K562 (cell line): ENCODE data around the gene ATP6V0C. TPM values are rescaled to one million over a fixed set of nuclear protein-coding genes. Genes with fewer than 3 reads are reported as not detected.

Experiments used
- ATAC-seq: fragments of 200-7000 bp; cut with Tn5 transposase; 3 replicates; pipeline ENCODE4 v1.9.1; 2020; ENCODE audit warnings: moderate library complexity
- BruUV-seq: library from RNA; stranded (reverse); fragments of 400-500 nt; replicated peaks from 2 replicates; lab custom pipeline; 2021; lab: Mats Ljungman, UMichigan
- CTCF ChIA-PET: fragments of 300-600 bp; formaldehyde crosslinking; extraction: SDS; loops from one replicate; lab custom pipeline; 2021; ENCODE audit warnings: low intra/inter-chr PET ratio; lab: Yijun Ruan, JAX
- POLR2A ChIA-PET: fragments of 300-600, 350-650 bp; sonication (Branson Sonifier 250); formaldehyde crosslinking; extraction: SDS; loops from one replicate; lab custom pipeline; 2021; ENCODE audit warnings: antibody characterized with exemption, inconsistent platforms; lab: Yijun Ruan, JAX
- DNase-seq, 4 experiments: peaks; one replicate each; pipeline versions ENCODE4 v3.0.0 to v3.0.0-alpha.2; 2011 to 2018; ENCODE audit warnings: low spot score in 3 of 4, mixed read lengths in 3 of 4; ENCODE audit errors: extremely low read depth in 1 of 4
- FAIRE-seq: peaks from 2 replicates; lab custom pipeline; 2011; peaks lifted over from hg19 to GRCh38; lab: Jason Lieb, UNC
- H2AFZ ChIP-seq: 2 replicates; pipeline ENCODE4 v1.6.0; 2011; ENCODE audit warnings: low read depth, low read length, control low read depth, inconsistent platforms
- H3K27ac ChIP-seq: fragments of 200-600 bp; 3 replicates; pipeline ENCODE4 v1.8.0; 2011; ENCODE audit warnings: low read depth, mild to moderate bottlenecking, control low read depth, inconsistent platforms, low read length, moderate library complexity, mixed read lengths; ENCODE audit errors: extremely low read depth
- H3K27me3 ChIP-seq, 2 experiments: fragments of 300-600 bp in 1 of 2; 2 replicates in 1 of 2; 3 replicates in 1 of 2; pipeline versions ENCODE4 v1.6.0 to v1.8.0; 2011; ENCODE audit warnings: inconsistent platforms in 2 of 2, low read length in 2 of 2, mild to moderate bottlenecking in 1 of 2, mixed read lengths in 1 of 2, moderate library complexity in 1 of 2; ENCODE audit not compliant: control insufficient read depth in 2 of 2, insufficient read depth in 2 of 2
- H3K36me3 ChIP-seq: fragments of 300-600 bp; 3 replicates; pipeline ENCODE4 v1.8.0; 2011; ENCODE audit warnings: mild to moderate bottlenecking, low read length, inconsistent platforms; ENCODE audit not compliant: control insufficient read depth, insufficient read depth
- H3K4me1 ChIP-seq, 2 experiments: fragments of 200-600 bp in 1 of 2; replicated peaks in 1 of 2; 2 replicates in 1 of 2; 3 replicates in 1 of 2; pipeline versions ENCODE4 v1.5.1 to v1.8.0; 2011; ENCODE audit warnings: inconsistent platforms in 2 of 2, low read length in 2 of 2, mild to moderate bottlenecking in 1 of 2, mixed read lengths in 1 of 2, moderate library complexity in 1 of 2; ENCODE audit not compliant: control insufficient read depth in 2 of 2, insufficient read depth in 2 of 2
- H3K4me2 ChIP-seq: 2 replicates; pipeline ENCODE4 v1.6.1; 2011; ENCODE audit warnings: low read length, control low read depth, inconsistent platforms, mixed read lengths; ENCODE audit not compliant: insufficient read depth
- H3K4me3 ChIP-seq: fragments of 200-600 bp; sonication (generic), shearing (Covaris generic); 2 replicates; pipeline ENCODE4 v1.5.1; 2016; ENCODE audit warnings: control low read depth, inconsistent platforms
- H3K79me2 ChIP-seq: fragments of 200-600 bp; 3 replicates; pipeline ENCODE4 v1.8.0; 2011; ENCODE audit warnings: low read length, inconsistent platforms; ENCODE audit not compliant: control insufficient read depth, insufficient read depth
- H3K9ac ChIP-seq, 2 experiments: 2 replicates each; pipeline versions ENCODE4 v1.6.0 to v1.6.1; 2011; ENCODE audit warnings: low read depth in 2 of 2, low read length in 2 of 2, control low read depth in 1 of 2, inconsistent platforms in 1 of 2, mild to moderate bottlenecking in 1 of 2, mixed read lengths in 1 of 2; ENCODE audit not compliant: insufficient read depth in 1 of 2
- H3K9me1 ChIP-seq: one replicate; pipeline ENCODE4 v1.6.0; 2011; ENCODE audit warnings: inconsistent platforms, mild to moderate bottlenecking, low read length, moderate library complexity; ENCODE audit not compliant: control insufficient read depth, insufficient read depth
- H3K9me3 ChIP-seq: replicated peaks from 2 replicates; pipeline ENCODE4 v1.5.1; 2011; ENCODE audit warnings: low read depth, low read length, inconsistent platforms; ENCODE audit not compliant: control insufficient read depth, insufficient read depth
- H4K20me1 ChIP-seq: replicated peaks from 2 replicates; pipeline ENCODE4 v1.6.1; 2011; ENCODE audit warnings: low read length, inconsistent platforms, mixed read lengths; ENCODE audit not compliant: control insufficient read depth, insufficient read depth
- ATF1 ChIP-seq, 2 experiments: fragments of 450-650 bp in 1 of 2; IDR thresholded peaks; 2 replicates each; pipeline ENCODE4 v1.6.1; 2016; ENCODE audit warnings: missing compliant biosample characterization in 1 of 2, missing genetic modification characterization in 1 of 2
- CHCHD3 ChIP-seq: fragments of 250-450 bp; sonication (Bioruptor Pico); IDR thresholded peaks from 2 replicates; pipeline ENCODE4 v2.1.2; 2022; ENCODE audit warnings: mild to moderate bottlenecking
- CREB1 ChIP-seq, 2 experiments: sonication (generic) in 1 of 2; formaldehyde crosslinking in 1 of 2; IDR thresholded peaks; 2 replicates each; pipeline versions ENCODE4 v1.6.1 to v1.8.0; 2012 to 2022; ENCODE audit warnings: inconsistent platforms in 1 of 2, mild to moderate bottlenecking in 1 of 2, missing genetic modification reagents in 1 of 2, moderate library complexity in 1 of 2
- EZH2 ChIP-seq: IDR thresholded peaks from 2 replicates; pipeline ENCODE4 v1.6.1; 2012; ENCODE audit warnings: low read depth, mild to moderate bottlenecking, inconsistent platforms, low read length, borderline replicate concordance
- FOXK2 ChIP-seq, 2 experiments: fragments of 450-650 bp; IDR thresholded peaks in 1 of 2; conservative IDR thresholded peaks in 1 of 2; 2 replicates each; pipeline ENCODE4 v1.6.1; 2016; ENCODE audit warnings: low read depth in 2 of 2, mild to moderate bottlenecking in 1 of 2
- HCFC1 ChIP-seq: IDR thresholded peaks from 2 replicates; pipeline ENCODE4 v1.6.1; 2012; ENCODE audit warnings: low read depth, low read length, improper control_type of control experiment
- SAFB ChIP-seq: fragments of 200-400 bp; formaldehyde crosslinking; IDR thresholded peaks from 2 replicates; pipeline ENCODE4 v1.6.1; 2017; ENCODE audit warnings: low read depth, low read length, borderline replicate concordance
- UBTF ChIP-seq, 2 experiments: IDR thresholded peaks; 2 replicates each; pipeline ENCODE4 v1.6.1; 2012; ENCODE audit warnings: improper control_type of control experiment in 2 of 2, low read depth in 2 of 2, low read length in 2 of 2, borderline replicate concordance in 1 of 2
- USF1 ChIP-seq: sonication (generic); formaldehyde crosslinking; IDR thresholded peaks from 2 replicates; pipeline ENCODE4 v1.9.0; 2022; ENCODE audit warnings: mild to moderate bottlenecking, missing genetic modification reagents
- ZEB2 ChIP-seq: fragments of 450-650 bp; IDR thresholded peaks from 2 replicates; pipeline ENCODE4 v1.6.1; 2016
- ZNF134 ChIP-seq: fragments of 250-450 bp; sonication (Bioruptor Pico); conservative IDR thresholded peaks from 2 replicates; pipeline ENCODE4 v1.4.0; 2020
- ZNF146 ChIP-seq: IDR thresholded peaks from one replicate; pipeline ENCODE4 v1.6.1; 2018; ENCODE audit warnings: missing compliant biosample characterization; ENCODE audit not compliant: unreplicated experiment
- ZNF511 ChIP-seq: sonication (generic); formaldehyde crosslinking; IDR thresholded peaks from 2 replicates; pipeline ENCODE4 v1.8.0; 2022; ENCODE audit warnings: mild to moderate bottlenecking, missing genetic modification reagents
- whole genome bisulfite sequencing: fragments of 100-300 bp; shearing (Covaris generic); methylation state at CpG from one replicate; pipeline ENCODE4 v1.1.6; 2016; ENCODE audit warnings: low coverage, mixed read lengths; ENCODE audit not compliant: insufficient coverage; ENCODE audit errors: missing lambda C conversion rate; 5-methylcytosine and 5-hydroxymethylcytosine counted together
- in situ Hi-C: fragments of 300-500 bp; cut with MboI; formaldehyde crosslinking; loops from 4 replicates; pipeline ENCODE4 v1.15.0; 2018; ENCODE audit warnings: inconsistent platforms, mixed read lengths
- intact Hi-C: fragments of 100-400 bp; cut with micrococcal nuclease; formaldehyde crosslinking; loops from 2 replicates; pipeline ENCODE4 v1.14.2; 2022
- polyA plus RNA-seq, 8 experiments: library from polyadenylated mRNA; depleted of rRNA in 4 of 8; stranded (reverse) in 5 of 8; unstranded in 3 of 8; fragments of >200 nt; fragmentation: Nextera tagmentation in 2 of 8; fragmentation: Illumina TruSeq in 1 of 8; extraction: Ambion mirVana in 2 of 8; extraction: Trizol in 1 of 8; gene quantifications; 2 replicates each; pipeline versions ENCODE4 v1.2.1 to v1.2.3, GENCODE V29; 2011 to 2014; ENCODE audit warnings: inconsistent platforms in 1 of 8, missing spikeins in 1 of 8
- total RNA-seq, 7 experiments: library from RNA; depleted of rRNA in 6 of 7; stranded (reverse); fragments of >200 nt in 6 of 7; fragmentation: Illumina TruSeq in 2 of 7; extraction: Trizol in 2 of 7; gene quantifications; 2 replicates each; pipeline versions ENCODE4 v1.2.1 to v1.2.3, GENCODE V29; 2011 to 2021; ENCODE audit warnings: low replicate concordance in 1 of 7
- TF ChIP-seq, protein P1 (sequence below): sonication (generic); formaldehyde crosslinking; IDR thresholded peaks from 2 replicates; pipeline ENCODE4 v1.9.0; 2022; ENCODE audit warnings: mild to moderate bottlenecking, missing genetic modification reagents
- TF ChIP-seq, protein P2 (sequence below): fragments of 450-650 bp; IDR thresholded peaks from 2 replicates; pipeline ENCODE4 v1.6.1; 2014; ENCODE audit warnings: low read depth, mild to moderate bottlenecking, moderate library complexity, borderline replicate concordance

ATP6V0C gene
- total and polyA plus RNA-seq, 9 of the 15 experiments (the other 6 are each of a cell fraction or from before 2014, with no cell fraction given), result 2.9 to 228 (median 22.7) TPM

GRCh38 chr16:2520784-2521531 is 7.2 kb downstream of the ATP6V0C start:
- ATAC-seq (peak; percentile 74), FAIRE-seq (peak; percentile 46), DNase-seq (peak; percentile 66 to 80 (median 72))
- peak overlapping the region; percentile 82 for H3K27ac ChIP-seq
- H2AFZ ChIP-seq, result peak overlapping the region; percentile 74
- peaks cover 69% of the 10 kb centered on the region for H3K36me3 ChIP-seq
- ChIA-PET CTCF (no interaction called here), POLR2A (interaction anchor here (0.6 to 3.2 kb wide), 11 partner anchors 9 to 164 kb away, joined by 3 to 45 read pairs (median 4); partner anchors contain the start of genes CEMP1 and TEDC2)
- peak overlapping the region; percentile 73 to 99 for H3K9ac ChIP-seq
- peaks cover 34% of the 10 kb centered on the region for H4K20me1 ChIP-seq
- 3% methylated on average over 40 of the region's 41 CpGs for WGBS
- no peaks in the 10 kb centered on the region for H3K27me3 ChIP-seq
- H3K4me3 ChIP-seq, result peak overlapping the region; percentile 69
- peaks cover 25 to 55% of the 10 kb centered on the region in 2 experiments for H3K4me1 ChIP-seq
- in situ Hi-C loops, result no loop called here
- BruUV-seq, result no TSS peak
- H3K9me1 ChIP-seq, result peaks cover 8% of the 10 kb centered on the region
- no peaks in the 10 kb centered on the region for H3K9me3 ChIP-seq
- peak overlapping the region; percentile 92 for H3K4me2 ChIP-seq
- intact Hi-C loops, result no loop called here
- H3K79me2 ChIP-seq, result peaks cover 54% of the 10 kb centered on the region
- peak; percentile 29; the same call in 1 of the 2 replicates for TF ChIP-seq CREB1 (IDR thresholded peaks at IDR 0.05)
- TF ChIP-seq CREB1 (CRISPR knock-in tag; IDR thresholded peaks at IDR 0.05), result no peak
- peak in 1 of 2 experiments; percentile 68; a peak in 2 of 4 replicates for TF ChIP-seq FOXK2 (conservative IDR thresholded peaks at IDR 0.05 in 1 of 2, IDR thresholded peaks at IDR 0.05 in 1 of 2; ENCODE audit: low read depth in 2 of 2)
- no peak for TF ChIP-seq ZEB2
- no peak for TF ChIP-seq EZH2
- TF ChIP-seq, protein P1, sequence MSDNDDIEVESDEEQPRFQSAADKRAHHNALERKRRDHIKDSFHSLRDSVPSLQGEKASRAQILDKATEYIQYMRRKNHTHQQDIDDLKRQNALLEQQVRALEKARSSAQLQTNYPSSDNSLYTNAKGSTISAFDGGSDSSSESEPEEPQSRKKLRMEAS (CRISPR knock-in tag), result peak; percentile 59; the same call in 1 of the 2 replicates
- peak; percentile 56 for TF ChIP-seq USF1 (CRISPR knock-in tag)
- TF ChIP-seq CHCHD3 (CRISPR knock-in tag), result no peak
- TF ChIP-seq ATF1 (CRISPR knock-in tag; IDR thresholded peaks at IDR 0.05), result no peak
- TF ChIP-seq ATF1 (tag; IDR thresholded peaks at IDR 0.05), result peak; percentile 29; the same call in 1 of the 2 replicates
- peak; percentile 63; the same call in 1 of the 2 replicates for TF ChIP-seq ZNF511 (CRISPR knock-in tag)
- TF ChIP-seq HCFC1, result peak; percentile 32; the same call in 1 of the 2 replicates
- peak in 1 of 2 experiments; percentile 48; a peak in 1 of 4 replicates for TF ChIP-seq UBTF (IDR thresholded peaks at IDR 0.05; ENCODE audit: borderline replicate concordance in 1 of 2, low read depth in 2 of 2, low read length in 2 of 2)
- TF ChIP-seq, protein P2, sequence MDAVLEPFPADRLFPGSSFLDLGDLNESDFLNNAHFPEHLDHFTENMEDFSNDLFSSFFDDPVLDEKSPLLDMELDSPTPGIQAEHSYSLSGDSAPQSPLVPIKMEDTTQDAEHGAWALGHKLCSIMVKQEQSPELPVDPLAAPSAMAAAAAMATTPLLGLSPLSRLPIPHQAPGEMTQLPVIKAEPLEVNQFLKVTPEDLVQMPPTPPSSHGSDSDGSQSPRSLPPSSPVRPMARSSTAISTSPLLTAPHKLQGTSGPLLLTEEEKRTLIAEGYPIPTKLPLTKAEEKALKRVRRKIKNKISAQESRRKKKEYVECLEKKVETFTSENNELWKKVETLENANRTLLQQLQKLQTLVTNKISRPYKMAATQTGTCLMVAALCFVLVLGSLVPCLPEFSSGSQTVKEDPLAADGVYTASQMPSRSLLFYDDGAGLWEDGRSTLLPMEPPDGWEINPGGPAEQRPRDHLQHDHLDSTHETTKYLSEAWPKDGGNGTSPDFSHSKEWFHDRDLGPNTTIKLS, result no peak
- no peak for TF ChIP-seq ZNF134
- TF ChIP-seq SAFB, result peak; percentile 55; the same call in 1 of the 2 replicates
- TF ChIP-seq ZNF146 (CRISPR knock-in tag), result no peak
